ENCODE data around the gene ODAD4.

DNA sequence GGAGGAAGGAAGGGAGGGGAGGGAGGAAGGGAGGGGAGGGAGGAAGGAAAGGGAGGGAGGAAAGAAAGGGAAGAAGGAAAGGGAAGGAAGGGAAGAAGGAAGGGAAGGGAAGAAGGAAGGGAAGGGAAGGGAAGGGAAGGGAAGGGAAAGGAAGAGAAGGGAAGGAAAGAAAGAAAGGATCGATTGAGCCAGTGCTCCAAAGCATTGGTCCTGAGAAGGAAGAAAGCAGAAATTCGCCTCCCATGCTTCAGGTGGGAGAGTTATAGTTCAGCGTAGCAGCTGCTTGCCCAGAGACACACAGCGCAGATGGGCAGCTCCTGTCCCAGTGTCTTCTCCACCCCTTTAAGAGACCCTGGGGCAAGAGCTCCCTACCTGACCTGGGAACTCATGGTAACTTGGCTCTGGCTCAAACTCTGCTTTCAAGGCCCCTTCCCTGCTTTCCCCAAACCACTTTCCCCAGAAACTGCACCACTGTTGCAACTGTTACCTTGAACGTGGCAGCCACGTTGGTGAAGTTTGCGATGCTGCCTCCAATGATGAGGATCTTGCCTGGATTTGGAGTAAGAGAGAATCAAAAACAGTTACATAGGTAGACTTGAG lies 26.1 kb upstream of the ODAD4 start:
- TF ChIP-seq SIN3A (IDR thresholded peaks at IDR 0.05; ENCODE audit: borderline replicate concordance, insufficient read depth, low read depth, low read length), result no peak
- TF ChIP-seq, protein P1, sequence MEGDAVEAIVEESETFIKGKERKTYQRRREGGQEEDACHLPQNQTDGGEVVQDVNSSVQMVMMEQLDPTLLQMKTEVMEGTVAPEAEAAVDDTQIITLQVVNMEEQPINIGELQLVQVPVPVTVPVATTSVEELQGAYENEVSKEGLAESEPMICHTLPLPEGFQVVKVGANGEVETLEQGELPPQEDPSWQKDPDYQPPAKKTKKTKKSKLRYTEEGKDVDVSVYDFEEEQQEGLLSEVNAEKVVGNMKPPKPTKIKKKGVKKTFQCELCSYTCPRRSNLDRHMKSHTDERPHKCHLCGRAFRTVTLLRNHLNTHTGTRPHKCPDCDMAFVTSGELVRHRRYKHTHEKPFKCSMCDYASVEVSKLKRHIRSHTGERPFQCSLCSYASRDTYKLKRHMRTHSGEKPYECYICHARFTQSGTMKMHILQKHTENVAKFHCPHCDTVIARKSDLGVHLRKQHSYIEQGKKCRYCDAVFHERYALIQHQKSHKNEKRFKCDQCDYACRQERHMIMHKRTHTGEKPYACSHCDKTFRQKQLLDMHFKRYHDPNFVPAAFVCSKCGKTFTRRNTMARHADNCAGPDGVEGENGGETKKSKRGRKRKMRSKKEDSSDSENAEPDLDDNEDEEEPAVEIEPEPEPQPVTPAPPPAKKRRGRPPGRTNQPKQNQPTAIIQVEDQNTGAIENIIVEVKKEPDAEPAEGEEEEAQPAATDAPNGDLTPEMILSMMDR (IDR thresholded peaks at IDR 0.05), result no peak
- TF ChIP-seq, protein P2, sequence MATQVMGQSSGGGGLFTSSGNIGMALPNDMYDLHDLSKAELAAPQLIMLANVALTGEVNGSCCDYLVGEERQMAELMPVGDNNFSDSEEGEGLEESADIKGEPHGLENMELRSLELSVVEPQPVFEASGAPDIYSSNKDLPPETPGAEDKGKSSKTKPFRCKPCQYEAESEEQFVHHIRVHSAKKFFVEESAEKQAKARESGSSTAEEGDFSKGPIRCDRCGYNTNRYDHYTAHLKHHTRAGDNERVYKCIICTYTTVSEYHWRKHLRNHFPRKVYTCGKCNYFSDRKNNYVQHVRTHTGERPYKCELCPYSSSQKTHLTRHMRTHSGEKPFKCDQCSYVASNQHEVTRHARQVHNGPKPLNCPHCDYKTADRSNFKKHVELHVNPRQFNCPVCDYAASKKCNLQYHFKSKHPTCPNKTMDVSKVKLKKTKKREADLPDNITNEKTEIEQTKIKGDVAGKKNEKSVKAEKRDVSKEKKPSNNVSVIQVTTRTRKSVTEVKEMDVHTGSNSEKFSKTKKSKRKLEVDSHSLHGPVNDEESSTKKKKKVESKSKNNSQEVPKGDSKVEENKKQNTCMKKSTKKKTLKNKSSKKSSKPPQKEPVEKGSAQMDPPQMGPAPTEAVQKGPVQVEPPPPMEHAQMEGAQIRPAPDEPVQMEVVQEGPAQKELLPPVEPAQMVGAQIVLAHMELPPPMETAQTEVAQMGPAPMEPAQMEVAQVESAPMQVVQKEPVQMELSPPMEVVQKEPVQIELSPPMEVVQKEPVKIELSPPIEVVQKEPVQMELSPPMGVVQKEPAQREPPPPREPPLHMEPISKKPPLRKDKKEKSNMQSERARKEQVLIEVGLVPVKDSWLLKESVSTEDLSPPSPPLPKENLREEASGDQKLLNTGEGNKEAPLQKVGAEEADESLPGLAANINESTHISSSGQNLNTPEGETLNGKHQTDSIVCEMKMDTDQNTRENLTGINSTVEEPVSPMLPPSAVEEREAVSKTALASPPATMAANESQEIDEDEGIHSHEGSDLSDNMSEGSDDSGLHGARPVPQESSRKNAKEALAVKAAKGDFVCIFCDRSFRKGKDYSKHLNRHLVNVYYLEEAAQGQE (IDR thresholded peaks at IDR 0.05; ENCODE audit: insufficient read depth in 1 of 2, low read depth in 2 of 2, low read length in 1 of 2), result no peak
- TF ChIP-seq TCF7L2 (IDR thresholded peaks at IDR 0.05; ENCODE audit: low read depth, low read length), result no peak
- no peak for TF ChIP-seq POLR2AphosphoS5 (IDR thresholded peaks at IDR 0.05; ENCODE audit: low read depth, low read length)

Data from Panc1 (cell line).